ENCODE results near the gene CALML6.
"Not testable (repeated sequence)": the region's sequence is repeated elsewhere in the genome, so short reads cannot be mapped to it uniquely, and the experiment has no call there.

Gene CALML6

DNA sequence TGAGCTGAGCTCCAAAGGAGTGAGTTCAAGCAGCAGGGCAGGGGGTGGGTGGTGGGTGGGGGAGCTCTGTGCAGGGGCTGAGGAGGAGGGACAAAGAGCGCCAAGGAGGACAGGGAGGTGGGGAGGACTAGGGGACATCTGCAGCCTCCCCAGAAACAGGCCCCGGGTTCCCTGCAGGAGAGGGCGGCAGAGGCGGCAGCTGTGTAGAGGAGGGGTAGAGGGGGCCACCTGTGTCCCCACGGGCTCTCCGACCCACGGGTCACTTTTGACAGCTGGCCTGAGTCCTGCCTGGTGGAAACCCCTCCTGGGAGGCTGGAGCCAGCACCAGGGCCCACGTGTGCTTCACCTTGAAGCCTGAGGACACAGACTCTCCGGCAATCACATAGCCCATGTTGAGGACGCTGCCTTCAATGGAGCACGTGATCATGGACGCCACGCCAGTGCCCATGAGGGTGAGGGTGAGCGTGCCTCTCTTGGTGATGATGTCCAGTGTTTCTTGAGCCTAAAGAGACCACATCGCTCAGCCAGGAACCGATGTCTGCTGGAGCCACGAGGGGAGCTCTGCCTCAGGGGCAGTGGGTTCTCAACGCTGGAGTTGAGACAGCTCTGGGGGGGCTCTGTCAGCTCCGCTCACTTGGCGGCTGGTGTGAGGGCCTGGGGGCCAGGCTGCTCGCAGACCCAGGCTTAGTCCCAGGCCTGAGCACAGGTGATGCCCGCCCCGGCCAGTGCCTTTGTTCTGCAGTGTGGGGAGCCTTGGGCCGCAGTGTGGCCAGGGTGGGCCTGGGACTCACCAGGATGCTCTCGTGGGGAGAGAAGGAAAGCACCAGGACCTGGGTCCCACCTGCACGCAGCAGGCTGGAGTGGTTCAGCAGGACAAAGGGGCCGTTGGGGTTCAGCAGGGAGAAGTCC, 10.6 kb downstream of the CALML6 start:
- no peak for DNase-seq

DNA sequence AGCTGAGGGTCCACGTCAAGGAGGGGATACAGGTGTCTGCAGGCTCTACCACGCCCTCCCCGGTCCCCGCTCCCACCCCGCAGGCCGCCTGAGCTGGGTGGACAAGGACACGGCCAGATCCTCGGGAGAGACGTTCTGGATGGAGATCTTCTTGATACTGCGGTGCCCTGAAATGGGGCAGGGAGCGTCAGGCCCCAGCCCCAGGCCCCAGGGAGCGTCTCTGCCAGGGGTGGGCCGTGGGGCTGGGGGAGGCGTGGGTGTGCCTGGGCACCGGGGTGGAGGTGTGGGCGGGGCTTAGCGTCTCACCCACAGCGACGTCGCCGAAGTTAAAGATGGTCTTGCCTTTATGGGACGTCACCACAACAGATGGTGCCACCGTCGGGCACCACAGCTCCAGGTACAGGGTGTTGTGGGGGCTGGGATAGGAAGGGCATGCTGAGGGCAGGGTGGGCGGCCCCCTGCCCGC, 11.3 kb downstream of the CALML6 start:
- DNase-seq = no peak

DNA sequence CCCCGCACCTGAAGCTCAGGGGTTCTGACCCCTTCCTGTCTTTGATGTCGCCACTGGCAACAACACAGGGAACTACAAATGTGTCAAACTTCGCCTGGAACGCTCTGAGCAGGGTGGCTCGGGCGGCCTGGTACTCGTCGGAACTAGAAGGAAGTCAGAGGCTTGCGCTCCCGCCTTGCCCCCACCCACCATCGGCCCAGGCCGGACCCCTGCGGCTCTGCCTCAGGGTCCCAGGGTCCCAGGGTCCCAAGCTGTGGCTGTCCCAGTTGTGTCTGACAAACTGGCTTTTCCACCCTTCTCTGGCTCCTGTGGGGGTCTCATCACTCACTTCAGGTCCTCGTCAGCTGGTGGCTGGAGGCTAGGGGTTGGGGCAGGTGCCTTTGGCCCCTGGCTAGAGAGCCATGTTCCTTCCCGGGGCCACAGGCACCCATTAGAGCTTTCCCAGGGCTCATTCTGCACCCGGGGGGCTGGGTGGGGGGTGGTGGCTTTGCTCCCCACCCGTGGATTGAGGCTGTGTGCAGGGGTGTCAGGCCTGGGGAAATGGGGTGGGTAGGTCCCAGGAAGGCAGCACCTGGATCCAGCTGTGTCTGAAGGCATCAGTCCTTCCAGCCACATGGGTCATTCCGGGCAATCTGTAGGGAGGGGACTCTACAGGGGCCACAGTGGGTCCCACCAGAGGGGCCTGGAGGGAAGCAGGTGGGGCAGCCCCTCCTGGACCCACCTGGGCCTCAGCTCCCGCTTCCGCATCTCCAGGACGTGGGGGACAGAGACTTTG, 12.0 kb downstream of the CALML6 start:
- no peak for DNase-seq

DNA sequence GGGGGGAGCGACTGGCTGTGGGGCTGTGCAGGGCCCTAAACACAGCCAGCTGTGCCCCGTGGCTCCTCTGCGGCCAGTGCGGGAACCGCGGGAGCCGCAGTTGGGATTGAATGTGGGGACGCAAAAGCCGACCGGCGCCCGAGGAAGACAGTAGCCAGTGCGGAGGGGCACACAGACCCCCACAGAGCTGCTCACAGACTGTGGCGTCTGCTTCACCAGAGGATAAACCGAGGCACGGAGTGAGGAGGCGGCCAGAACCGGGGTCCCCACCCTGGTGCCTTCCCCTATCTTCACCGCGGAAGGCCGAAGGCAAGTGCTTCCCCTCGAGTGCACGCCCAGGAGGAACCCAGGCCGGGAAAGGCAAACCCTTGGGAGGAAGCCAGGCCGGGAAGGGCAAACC, 12.7 kb downstream of the CALML6 start:
- DNase-seq = no peak

DNA sequence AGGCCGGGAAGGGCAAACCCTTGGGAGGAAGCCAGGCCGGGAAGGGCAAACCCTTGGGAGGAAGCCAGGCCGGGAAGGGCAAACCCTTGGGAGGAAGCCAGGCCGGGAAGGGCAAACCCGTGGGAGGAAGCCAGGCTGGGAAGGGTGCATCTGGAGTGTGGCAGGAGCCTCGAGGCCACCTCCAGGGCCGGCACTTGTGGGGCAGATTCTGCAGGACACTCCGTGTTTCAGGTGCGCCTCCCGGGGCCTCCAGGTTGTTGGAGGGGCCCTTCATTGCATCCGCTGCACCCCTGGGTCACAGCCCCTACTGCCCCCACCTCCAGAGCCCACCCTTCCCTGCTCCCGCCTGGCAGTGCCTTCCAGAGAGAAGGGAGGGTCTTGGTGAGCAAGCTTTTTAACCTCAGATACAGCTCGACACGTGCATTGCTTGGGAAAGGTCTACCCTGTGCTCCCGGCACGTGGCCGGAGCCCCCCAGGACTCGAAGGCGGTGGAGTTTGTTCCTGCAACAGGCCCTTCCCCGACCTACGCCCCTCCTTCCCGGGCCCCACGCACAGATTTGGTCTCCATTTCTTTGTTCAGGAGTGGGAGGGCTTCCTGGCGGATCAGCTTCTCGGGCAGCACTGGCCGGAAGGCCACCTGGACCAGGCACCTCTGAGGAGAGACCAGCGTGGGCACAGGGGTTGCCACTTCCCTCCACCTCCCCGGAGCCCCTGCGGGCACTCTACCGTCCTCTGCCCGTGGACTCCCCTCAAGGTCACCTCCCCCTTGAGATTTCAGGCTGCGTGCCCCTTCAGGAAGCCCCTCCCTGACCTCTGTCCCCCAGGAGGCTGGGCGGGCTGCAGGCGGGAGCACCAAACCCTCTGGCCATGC, 13.4 kb downstream of the CALML6 start:
- no peak for DNase-seq

GRCh38 chr1:1929102-1929638, 14.1 kb downstream of the CALML6 start:
- DNase-seq = no peak

DNA sequence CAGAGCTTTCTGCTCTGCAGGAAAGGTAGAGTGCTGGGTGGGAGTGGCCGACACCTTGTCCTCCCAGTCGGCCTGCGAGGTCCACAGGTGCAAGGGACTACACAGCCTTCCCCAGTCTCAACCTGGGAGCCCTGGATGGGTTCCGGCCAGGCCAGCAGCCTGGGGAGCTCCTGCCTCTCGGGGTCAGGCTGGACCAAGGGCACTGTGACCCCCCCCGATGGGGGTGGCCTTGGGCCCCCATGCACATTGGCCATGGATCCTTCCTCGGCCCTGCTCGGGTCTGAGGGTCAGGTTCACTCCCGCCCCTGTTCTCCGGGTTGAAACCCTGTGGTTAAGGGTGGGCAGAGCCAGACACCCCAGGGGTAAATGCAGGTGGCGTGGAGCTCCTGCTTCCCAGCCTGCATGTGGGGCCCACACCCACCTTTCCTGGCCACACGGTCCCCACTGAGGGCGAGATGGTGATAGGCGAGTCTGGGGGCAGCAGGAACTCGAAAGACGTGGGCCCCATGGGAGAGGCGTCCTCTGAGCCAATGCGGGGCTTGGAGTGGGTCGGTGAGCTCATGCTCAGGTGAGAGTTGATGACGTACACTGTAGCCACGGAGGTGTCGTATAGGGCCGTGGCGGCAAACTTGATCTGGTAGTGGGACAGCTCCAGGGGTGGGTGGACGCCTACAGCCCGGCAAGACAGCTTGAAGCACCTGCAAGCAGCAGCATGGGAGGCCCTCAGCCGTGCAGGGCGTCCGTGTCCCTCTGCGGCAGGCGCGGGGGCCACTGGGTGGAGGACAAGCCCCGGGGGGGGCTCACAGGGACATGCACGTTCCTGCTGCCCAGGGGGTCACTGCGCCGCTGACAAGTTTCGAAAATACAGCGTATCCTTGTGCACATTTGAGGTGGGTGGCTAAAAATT, 14.8 kb downstream of the CALML6 start:
- DNase-seq = no peak

DNA sequence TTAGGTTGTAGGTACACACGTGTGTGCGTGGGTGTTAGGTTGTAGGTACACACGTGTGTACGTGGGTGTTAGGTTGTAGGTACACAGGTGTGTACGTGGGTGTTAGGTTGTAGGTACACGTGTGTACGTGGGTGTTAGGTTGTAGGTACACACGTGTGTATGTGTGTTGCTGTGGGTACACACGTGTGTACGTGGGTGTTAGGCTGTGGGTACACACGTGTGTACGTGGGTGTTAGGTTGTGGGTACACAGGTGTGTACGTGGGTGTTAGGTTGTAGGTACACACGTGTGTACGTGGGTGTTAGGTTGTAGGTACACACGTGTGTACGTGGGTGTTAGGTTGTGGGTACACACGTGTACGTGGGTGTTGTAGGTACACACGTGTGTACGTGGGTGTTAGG, 19.8 kb downstream of the CALML6 start:
- not testable (repeated sequence) for DNase-seq

- DNase-seq = no peak
Observed at GRCh38 chr1:1937061-1937460, 22.0 kb downstream of the CALML6 start.

DNA sequence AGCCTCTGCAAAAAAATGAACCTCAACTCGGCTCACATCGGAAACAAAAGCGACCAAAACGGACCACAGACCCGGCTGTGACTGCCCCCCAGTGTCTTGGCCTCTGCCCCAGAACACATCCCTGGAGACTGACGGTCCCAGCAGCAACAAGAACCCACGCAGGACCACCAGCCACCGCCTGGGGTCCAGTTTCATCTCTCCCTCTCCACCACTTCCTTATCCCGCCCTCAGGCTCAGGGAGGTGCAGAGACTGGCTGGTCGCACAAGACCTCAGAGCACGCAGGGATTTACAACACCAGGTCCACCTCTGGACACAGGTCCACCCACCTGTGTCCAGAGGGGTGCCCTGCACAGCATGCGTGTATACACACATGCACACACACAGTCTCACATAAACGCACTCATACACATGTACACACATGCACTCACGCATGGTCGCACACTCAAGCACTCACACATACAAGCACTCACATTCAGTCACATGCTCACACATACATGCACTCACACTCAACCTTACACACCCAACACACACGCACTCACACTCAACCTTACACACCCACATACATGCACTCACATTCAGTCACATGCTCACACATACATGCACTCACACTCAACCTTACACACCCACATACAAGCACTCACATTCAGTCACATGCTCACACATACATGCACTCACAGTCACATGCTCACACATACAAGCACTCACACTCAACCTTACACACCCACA, 22.7 kb downstream of the CALML6 start:
- DNase-seq = no peak

DNA sequence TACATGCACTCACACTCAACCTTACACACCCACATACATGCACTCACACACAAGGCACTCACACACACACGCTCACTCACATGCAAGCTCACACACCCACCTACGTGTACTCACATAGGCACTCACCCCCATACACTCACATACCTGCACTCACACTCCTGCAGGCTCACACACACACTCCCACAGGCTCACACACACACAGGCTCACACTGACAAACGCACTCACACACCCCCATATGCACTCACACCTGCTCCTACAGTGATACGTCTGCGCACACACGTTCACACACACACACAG, 23.2 kb downstream of the CALML6 start:
- DNase-seq = no peak

DNA sequence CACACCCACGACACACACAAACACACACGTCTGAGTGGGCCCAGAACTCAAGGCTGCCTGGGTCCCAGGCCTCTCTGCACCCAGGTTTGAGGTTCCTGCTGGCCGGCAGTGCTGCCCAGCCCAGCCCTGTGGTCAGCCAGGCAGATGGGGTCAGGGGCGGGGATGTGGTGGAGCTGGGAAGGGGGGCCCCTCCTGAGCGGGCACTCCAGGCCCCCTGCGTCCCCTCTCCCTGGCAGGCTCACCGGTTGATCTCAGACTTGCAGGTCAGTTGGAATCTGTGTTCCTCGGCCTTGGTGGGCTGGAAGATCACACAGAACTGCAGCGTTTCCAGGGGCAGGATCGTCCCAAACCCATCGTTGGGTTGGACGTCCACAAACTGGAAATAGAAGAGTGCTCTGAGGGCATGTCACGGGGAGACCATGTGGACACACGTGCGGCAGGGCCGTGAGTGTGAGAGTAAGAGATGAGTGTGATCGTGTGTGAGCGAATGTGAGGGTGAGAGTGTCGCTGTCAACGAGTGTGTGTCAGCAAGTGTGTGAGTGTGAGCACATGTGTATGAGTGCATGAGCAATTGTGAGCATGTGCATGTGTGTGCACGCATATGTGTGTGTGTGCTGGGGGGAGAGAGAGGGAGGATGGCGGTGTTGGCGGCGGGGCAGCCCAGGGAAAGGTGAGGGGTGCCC, 23.7 kb downstream of the CALML6 start:
- no peak for DNase-seq

DNA sequence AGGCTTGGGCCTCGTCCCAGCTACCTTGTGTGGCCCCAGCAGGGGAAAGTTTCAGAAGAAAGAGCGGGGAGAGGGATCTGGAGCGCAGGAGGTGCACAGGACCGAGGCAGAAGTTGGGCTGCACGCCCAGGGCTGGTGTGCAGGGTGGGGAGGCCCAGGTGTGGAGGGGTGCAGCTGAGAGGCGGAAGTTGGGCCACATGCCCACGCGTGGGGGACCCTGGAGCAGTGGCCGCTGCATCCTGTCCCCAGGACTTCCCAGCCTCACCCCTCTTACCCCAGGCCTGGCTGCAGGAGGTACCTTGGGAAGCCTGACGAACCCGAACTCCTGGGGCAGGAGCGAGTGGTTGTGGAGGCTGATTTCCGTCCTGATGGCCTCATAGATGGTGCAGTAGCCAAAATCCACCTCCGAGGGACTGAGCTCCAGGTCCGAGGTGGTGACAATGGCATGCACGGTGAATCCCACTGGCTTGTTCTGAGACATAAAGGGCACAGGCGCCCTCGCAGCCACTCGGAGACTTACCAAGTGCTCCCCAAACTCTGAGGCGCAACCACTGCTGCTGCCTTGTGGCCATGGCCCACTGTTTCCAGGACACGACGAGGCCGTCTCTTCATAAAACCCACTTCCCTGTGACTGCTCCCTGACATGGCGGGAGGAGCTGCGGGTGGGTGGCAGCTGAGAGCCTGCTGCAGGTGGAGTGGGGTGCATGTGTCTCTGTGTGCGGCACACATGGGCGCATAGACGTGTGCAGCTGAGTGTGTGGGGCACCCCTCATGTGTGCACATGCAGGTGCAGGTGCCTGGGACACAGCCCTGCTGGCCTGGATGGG, 24.4 kb downstream of the CALML6 start:
- no peak for DNase-seq

GRCh38 chr1:1940123-1940425, 25.0 kb downstream of the CALML6 start:
- no peak for DNase-seq

- DNase-seq = no peak
Observed at GRCh38 chr1:1941211-1941841, 26.3 kb downstream of the CALML6 start.

DNA sequence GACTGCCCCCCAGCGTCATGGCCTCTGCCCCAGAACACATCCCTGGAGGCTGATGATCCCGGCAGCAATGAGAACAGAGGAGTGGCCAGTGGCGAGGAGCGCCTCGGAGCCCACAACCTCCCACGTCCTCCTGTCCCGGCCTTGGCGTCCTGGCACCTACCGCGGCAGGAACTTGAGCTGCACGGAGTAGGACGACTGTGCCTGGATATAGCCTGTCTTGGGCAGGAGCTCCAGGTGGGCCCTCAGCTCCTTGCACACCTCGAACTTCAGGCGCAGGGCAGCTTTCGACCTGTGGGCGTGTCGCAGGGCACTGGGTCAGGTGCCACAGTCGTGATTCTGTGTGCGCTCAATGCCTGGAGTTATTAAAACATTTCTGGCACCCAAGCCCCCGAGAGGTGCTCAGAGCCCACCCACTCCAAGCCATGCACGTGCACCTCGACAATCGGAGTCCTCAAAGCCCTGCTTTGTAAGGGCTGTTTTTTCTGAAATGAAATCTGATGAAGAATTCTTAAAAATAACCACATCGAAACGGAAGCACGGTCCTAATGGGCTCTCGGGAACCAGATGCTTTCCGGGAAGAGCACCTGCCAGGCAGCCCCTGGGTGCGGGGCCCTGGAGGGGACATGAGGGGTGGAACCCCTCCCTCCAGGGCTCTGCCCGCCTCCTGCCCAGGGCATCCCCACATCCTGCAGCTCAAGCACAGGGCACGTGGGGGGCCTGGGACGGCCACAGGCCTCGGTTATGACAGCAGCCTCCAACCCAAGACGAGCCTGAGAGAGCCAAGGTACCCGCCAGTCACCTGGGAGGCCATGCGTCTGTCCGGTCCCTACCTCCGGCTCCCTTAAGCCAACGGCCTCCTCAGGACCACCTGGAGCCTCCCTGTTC, 27.1 kb downstream of the CALML6 start:
- no peak for DNase-seq

DNA sequence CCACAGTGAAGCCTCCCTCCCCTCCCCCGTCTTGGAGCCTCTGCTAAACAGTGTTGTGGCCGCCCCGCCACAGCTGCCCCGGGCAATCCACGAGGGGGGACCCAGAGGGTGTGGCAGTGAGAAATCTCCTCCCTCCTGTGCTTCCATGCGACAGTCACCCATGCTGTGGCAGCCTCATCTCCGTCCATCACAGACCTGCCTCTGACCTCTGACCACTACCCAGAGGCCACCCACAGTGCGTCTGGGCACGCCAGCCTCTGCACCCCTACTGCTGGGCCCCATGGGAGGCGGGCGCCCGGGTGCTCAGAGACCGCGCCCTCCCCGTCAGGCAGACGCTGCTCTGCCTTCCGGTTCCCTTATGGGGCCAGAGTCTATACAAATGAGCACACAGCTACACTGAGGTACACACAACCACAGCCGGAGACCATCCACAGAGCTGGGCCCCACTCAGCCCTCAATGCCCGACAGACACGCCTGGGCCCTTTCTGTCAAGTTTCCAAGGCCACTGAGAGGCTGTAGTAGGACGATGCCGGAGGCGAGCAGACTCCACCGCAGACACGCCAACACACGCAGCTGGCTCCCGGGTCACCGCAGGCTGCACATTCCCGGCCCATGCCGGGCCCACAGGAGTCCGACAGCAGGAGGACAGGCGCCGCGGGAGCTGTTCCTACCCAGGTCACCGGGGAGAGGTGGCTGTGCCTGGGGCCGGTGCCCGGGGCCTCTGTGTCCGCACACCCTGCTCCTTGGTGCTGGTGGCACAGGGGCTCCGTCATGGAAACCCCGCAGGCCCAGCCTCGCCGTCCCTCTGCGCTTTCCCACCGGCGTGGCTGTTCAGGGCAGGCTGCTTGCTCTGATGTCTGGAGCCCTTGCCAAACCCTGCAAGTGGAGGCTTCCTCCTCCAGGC, 27.9 kb downstream of the CALML6 start:
- no peak for DNase-seq

Data from NCI-H526 treated with DMSO at 0.1 percent for 48 hours (cell line).